GM19467 (cell line): ENCODE results near the gene GFRA1.
"Not testable (repeated sequence)": the region's sequence is repeated elsewhere in the genome, so short reads cannot be mapped to it uniquely, and the experiment has no call there.

ENCODE experiments used
- ATAC-seq: cut with Tn5 transposase; IDR thresholded peaks from one replicate; pipeline ENCODE4 v1.9.1; 2021; ENCODE audit warnings: mild to moderate bottlenecking, moderate library complexity; ENCODE audit not compliant: unreplicated experiment

The GFRA1 gene

DNA sequence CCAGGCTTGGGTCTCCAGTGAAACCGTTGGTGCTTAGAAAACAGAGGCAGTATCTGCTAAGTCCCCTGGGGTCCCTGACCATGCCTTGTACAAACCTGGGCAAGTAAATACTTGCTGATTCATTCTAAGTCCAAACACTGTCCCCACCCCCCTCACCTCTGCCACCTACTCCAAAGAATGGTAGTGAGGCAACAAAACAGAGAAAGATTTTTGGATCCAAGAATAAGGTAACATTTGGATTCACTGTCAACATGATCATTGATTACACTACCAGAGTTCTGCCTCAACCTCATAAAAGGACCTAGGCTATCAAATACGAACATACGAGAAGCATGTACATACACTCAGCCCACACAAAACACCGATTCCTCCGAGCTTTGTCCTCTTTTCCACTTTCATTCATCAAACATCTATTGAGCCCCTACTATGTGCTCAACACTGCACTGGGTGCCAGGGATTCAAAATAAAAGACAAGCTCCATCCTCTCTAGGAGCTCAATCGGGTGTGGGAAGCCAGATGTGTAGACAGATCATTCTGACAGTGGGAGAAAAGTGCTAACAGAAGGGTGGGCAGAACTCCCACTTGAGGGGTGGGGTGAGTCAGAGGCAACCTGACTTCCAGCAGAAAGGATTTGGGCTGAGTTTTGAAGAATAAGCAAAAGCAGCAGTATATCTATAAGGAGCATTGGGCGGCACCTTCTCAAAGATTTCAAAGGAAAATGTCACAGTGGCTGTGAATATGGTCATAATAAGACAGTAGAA is 71.2 kb downstream of the GFRA1 start:
- ATAC-seq: no peak

DNA sequence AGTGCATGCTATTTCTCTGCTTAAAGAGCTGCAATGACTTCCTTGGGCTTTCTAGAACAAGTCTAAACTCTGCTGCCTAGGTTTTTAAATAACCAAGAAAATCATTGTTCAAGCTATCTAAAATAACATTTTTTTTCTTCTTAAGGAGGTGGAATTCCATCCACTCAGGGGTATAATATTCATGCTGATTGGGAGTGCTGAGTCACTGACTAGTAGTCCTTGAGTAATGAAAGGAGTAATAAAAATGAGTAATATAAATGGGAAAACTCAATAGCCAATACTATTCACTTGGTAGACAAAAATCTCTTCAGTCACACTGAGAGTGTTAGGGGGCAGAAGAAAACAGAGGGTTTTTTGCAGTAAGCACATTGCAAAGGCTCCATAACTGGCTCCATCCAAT is 72.0 kb downstream of the GFRA1 start:
- ATAC-seq: no peak

DNA sequence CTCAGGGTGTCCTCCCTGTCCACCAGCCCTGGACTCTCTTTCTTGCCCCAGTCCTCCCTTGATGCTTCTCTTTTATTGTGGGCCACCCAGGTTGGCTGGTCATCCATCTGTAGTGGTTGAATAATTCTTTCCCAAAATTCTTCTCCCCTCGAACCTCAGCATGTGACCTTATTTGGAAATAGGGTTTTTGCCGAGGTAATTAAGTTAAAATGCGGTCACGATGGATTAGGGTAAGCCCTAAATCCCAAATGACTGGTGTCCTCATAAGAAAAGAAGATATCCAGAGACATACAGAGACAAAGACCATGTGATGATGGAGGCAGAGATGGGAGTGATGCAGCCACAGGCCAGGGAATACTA is 74.3 kb downstream of the GFRA1 start:
- no peak for ATAC-seq

DNA sequence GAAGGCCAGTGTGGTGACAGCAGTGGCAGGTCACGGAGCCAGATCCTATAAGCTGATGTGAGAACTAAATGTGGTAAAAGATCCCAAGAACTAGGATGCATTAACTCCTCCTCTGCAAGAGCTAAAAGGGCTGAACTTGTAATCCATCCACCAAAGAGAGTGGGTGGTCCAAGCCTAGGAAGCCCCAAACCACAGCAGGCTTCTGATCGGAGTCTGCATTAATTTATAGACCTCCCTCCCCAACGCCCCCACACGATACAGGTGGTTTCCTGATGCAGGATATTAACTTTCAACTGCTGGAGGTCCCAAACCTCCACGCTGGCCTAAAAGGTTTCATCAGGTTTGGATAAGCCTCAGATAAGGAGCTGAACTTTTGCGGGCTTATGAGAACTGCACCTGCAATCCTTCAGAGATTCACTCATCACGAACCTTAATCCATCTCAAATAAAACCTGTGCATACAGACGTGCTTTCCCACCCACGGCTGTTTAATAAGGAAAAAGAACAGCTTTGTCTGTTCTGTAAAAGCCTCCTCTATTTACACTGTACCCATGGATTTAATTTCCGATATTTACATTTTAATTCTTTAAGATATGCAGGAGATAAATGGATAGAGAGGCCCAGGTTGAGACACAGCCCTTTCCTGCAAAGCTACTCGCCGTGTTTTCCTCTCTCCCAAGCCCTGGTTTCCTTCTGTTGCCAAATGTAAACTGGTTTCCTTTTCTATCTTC is 74.9 kb downstream of the GFRA1 start:
- no peak for ATAC-seq

DNA sequence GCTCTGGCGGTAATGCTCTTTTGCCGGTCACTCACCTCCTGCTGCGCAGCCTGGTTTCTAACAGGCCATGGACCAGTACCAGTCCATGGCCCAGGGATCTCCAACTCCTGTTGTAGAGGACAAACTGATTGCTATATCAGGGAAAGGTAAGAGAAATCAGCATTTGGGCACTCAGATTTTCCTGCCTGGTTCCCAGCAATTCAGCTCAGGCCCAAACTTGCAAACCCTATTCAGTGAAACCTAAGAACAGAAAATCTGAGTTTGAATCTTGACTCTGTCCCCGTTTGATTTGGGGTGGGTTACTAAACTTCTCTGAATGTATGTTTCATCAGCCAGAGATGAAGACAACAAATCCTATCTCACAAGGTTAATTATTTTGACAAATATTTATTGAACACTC is 77.4 kb downstream of the GFRA1 start:
- ATAC-seq: no peak

DNA sequence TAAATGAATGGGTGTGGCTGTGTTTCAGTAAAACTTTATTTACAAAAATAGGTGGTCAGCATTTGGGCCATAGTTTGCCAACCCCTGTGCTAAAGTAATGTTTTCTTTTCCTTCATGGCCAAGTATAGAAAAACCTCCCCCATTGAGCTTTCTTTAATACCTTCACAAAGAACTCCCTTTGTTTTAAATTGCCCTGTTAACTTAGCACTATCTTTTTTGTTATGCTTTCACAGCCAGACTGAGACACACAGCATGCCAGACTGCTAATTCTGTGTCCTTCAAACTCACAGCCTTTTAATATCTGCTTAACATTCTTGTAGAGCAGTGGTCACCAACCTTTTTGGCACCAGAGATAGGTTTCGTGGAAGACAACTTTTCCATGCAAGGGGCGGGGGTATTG is 78.0 kb downstream of the GFRA1 start:
- ATAC-seq: no peak

DNA sequence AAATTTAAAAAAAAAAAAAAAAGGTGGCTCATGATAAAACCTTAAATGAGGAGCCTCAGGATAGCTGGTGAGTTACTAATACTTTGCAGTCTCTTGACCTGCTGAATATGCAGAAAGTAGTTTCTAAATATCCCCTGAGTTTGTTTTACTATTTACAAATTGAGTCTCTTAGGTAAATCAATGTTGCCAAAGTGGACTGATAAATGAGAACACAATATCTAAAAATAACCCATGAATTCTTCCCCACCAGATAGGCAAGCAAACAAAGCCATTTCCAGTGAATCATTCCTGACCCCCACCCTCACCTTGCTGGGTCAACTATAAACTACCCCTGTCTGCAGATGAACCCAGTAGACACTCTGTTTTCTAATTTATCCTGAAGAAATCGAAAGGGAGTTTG is 78.9 kb downstream of the GFRA1 start:
- ATAC-seq: no peak

DNA sequence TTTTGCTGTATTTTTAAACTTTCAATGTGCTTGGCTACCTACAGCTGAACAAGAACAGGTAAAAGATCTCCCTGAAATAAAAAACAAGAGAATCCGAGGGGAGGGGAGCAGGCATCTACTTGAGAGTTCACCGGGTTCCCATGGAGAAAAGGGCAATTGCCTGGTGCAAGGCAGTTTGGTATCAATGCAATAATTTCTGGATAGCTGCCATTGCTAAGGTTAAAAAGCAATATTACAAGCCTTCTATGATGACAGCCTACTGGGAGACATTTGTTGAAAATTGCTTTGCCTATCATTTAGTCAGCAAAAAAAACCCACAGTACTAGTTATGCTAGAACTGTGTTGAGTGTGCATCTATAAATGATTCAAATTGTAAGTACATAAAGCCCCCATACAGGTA is 82.1 kb downstream of the GFRA1 start:
- ATAC-seq: no peak

DNA sequence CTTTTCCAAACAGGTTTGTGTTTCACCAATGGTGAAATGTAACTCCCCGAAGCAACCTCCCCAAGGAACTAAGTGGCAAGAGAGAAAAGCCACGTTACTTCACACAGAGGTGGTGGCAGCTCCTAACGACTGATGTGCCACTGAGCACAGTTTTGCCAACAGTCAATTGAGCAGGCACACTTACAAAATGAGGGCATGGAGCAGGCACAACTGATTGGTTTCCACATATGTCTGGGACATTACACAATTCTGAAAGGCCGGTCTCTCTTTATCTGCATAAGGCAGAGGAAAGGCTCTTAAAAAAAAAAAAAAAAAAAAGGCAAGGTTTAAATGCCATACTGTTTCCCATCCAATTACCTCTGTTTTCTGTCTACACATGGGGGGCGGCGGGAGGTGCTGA is 86.7 kb downstream of the GFRA1 start:
- ATAC-seq: no peak

DNA sequence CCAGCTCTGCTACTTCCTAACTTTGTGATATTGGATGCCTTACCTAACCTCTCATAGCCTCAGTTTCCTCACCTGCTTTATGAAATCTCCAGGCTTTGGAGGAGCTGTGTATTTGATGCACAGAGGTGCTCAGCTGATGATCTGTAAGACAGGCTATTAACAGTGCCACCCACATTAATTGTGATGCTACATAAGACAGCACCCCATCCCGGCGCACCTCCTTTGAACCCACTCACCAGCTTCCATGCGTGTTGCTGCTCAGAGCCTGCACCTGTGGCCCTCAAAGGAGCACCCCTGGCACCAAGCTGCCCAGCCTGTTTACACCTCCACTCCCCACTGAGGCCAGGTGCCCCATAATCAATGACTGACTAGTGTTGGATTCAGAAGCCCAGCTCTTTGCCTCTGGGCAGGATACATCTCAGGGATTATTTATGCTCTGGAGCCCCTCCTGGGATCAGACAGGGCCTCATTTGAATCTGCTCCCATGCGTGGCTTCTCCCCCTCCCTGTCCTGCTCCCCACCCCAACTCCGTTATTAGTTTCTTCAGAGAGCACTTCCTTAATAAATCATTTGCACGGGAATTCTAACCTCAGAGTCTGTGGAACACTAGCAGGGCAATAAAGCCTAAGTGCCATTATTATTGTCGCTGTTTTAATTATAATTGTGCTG is 87.7 kb downstream of the GFRA1 start:
- no peak for ATAC-seq

DNA sequence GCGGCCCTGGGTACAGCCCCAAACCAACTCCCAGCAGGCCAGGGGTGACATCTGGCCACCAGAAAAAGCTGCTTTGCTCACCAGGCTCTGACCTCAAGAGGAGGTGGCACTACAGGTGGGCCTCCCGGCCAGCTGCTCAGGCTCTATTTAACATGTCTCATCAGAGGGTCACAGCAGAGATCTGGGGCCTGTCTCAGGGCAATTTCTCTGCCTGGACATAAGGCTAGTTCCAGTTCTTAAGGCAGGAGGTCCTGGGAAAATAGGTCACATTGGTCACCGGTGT is 88.6 kb downstream of the GFRA1 start:
- ATAC-seq: no peak

DNA sequence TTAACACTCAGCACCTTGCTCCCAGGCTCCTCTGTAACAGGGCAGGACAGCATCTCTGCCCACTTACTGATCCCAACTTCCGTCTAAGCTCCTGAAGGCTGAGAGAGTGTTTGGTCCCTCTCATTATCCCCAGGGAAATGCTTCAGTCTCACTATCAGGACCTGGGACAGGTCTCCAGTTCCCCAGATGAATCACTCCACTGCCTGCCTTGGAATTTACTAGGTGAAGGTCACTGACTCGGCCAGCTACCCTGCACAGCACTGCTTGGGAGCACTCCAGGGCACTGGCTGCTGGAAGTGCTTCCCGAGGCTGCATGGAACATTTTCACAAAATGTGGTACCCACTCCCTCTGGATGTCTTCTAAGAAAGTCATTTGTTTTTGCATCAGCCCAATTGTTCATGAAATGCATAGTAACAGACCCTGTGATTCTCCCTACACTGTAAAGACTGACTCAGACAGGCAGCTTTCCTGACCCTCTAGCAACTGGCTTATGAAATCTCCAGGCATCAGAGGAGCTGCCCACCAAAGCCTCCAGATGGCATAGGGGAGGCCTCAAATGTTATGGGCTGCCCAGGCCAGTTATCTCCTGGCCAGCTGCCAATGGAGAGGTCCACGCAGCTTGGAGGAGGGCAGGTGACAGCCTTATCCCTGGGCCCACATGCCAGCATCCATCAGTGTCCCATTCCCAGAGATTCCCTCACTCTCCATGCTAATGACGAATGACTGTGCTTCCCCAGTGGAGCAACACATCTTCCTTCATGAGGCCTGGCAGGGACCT is 89.1 kb downstream of the GFRA1 start:
- ATAC-seq: no peak

DNA sequence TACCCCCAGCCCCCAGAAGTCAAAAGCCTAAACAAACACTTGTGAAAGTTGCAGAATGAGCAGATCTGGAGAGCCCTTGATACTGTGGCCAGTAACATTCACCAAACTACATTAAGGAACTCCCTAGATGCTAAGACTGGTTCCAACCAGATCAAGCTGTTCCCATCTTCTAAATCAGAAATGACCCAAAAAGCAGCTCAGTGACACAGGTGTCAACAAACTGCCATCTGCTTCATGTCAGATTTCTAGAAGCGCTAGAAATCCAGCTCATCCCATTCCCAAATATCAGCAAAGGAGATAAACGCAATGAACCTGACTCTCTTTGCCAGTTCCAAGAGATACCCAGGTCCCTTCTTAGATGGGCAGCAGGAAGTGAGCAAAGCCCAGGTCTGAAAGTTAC is 90.6 kb downstream of the GFRA1 start:
- ATAC-seq: no peak

DNA sequence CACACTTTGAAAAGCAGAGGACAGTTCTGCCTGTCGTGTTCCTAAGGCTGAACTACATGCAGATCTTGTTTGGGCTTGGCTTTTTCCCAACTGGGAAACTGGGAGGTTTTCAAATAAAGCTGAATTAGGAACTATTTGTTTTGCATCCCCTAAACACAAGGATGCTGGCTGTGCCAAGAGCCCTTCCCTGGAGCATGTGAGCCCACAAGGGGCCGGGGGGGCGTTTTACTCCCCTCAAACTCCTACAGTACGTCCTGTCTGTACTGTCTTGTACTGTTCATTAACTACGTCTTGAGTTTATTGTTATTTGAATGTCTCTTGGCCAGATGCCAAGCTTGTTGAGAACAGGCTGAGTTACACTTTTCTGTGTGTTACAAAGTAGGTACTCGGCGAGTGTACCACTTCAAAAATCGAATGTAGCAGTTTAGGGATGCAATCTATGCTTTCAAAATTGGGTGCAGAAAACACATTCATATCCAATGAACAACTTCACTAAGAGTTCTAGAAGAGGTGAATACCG is 94.9 kb downstream of the GFRA1 start:
- no peak for ATAC-seq

DNA sequence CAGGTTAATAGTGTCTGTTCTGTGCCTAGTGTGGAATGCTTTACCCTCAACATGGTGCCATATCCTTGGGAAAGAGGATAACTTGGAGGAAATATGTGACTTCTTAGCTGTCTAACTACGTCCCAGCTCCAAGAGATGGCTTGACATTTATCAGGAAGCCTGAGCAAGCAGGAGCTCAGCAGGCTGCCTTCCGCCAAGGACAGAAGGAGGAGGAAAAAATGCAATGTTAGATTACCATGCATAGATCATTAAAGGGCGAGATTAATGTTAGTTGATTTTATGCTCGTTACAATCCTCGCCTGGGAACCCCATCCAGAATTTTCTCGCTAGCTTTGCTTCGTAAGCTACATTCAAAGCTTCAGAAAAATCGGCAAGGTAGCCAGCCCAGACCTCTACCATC is 97.8 kb downstream of the GFRA1 start:
- no peak for ATAC-seq

DNA sequence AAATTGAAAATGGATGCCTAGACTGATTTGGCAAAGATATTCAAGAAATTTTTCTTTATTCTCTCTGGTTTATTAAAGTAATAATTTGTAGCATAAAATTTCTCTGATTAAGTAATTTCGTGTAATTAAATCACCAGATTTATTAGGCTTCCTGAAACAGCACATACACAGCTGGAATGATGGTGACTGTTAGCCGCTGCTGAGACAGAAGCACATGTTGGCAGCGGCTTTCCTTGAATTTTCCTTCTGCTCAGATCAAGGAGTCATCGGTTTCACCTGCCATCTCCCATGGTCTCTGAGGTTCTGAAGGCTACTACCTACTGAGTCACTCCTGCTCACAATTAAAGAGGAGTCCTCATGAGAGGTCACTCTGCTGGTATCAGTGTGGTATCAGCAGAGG is 101.5 kb downstream of the GFRA1 start:
- no peak for ATAC-seq

DNA sequence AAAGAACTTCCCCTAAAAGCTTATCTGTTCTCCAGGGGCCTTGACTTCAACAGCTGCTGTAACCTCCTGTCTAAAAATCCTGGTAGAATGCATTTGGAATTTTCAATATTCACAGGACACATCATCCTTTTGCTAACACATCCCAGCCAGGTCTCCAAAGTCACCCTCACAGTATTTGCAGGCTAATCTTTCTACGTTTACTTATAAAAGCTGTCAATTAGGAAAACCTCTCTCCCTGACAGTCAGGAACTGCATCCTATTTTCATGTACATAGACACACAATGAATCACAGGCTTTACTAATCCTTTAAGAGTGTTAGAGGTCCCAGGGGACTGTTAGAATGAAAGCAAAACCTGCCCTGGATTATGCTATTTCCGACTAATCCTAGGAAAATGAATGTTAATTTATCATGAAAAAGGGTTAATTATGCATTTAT is 102.2 kb downstream of the GFRA1 start:
- no peak for ATAC-seq

DNA sequence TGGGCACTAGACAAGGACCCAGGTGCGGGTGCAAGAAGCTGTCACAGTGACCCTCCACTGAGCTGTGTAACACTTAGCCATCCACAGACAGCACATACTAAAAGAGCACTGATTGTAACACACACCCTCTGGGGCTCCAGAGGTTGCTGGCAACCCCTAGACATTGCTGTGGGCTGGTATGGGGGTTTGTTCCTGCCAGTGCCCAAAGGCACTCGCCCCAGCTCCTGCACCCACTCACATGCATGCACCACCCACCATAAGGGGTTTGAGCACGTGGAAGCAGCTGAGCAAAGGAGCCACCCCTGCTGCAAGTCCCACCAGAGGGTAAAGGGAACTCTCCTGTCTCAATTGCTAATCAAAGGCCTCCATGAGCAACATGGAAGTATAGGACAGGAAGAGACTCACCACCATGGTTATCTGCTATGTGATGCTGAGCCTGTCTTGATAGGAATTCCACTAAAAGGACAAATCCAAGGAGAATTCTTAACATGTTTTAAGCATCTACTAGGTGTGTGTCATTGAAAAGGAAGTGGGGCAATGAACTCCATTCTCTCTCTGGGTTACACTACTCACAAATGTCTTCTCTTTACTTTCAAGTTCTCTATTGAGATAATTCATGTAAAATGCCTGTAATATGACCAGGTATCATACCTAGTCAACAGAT is 103.1 kb downstream of the GFRA1 start:
- no peak for ATAC-seq

DNA sequence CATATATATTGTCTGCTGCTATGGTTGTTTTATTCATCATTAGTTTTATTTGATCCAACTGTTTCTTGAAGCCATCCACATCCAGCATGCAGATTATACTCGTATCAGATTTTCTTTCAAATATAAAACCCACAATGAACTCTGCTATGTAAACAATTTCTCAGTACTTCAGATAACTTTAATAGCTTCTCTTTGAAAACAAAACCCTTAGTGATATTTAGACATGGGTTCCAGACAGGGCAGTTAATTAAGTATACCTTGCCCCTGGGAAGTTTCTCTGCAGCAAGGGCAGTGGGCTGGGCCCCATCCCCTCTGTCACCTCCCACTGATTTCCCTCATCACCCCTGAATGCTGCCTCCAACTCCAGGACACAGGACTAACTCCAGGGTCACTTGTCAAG is 104.3 kb downstream of the GFRA1 start:
- no peak for ATAC-seq

DNA sequence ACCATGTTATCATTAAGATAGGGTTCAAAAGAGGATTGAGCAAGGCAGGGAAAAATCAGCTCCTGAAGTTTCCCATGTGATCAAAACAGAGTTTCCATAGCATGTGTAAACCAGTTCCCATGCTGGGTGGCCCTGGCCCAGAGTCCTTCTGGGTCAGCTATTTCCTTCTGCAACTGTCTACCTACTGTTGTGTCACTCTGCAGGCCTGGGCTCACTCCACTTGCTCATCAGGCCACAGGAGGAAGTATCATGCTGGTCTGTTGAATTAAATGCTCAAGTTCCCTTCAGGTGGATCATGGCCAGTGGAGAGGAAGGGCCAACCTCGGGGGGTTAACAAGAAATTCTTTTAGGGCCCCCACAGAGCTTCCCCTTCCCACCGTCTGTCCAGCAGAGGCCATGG is 104.7 kb downstream of the GFRA1 start:
- ATAC-seq: no peak

DNA sequence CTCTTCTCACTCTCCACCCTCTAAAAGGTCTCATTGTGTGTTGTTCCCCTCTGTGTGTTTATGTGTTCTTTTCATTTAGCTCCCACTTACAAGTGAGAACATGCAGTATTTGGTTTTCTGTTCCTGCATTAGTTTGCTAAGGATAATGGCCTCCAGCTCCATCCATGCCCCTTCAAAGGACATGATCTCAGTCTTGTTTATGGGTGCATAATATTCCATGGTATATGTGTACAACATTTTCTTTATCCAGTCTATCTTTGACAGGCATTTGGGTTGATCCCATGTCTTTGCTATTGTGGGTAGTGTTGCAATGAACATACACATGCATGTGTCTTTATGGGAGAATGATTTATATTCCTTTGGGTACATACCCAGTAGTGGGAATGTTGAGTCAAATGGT is 107.1 kb downstream of the GFRA1 start:
- not testable (repeated sequence) for ATAC-seq
